HepG2 (cell line): ENCODE measurements around the gene HERC4. TPM values are rescaled to one million over a fixed set of nuclear protein-coding genes. Genes with fewer than 3 reads are reported as not detected.
A peak's percentile ranks its signal among the peaks of the same experiment; 100 is the strongest.

ENCODE experiments used
- ETV5 ChIP-seq: IDR thresholded peaks from 2 replicates; pipeline ENCODE4 v1.6.1; 2018; ENCODE audit warnings: missing biosample characterization, missing genetic modification reagents, inconsistent platforms, borderline replicate concordance
- FOXM1 ChIP-seq: sonication (generic); formaldehyde crosslinking; IDR thresholded peaks from 2 replicates; pipeline ENCODE4 v1.5.0; 2020; ENCODE audit warnings: missing genetic modification reagents
- GATA4 ChIP-seq: sonication (generic); IDR thresholded peaks from 2 replicates; pipeline ENCODE4 v1.6.1; 2016; ENCODE audit warnings: antibody characterized with exemption, low read depth, borderline replicate concordance
- HMG20A ChIP-seq: IDR thresholded peaks from 2 replicates; pipeline ENCODE4 v1.6.1; 2016; ENCODE audit warnings: borderline replicate concordance
- KLF13 ChIP-seq: sonication (generic); formaldehyde crosslinking; IDR thresholded peaks from 2 replicates; pipeline ENCODE4 v1.4.0; 2020; ENCODE audit warnings: mild to moderate bottlenecking, missing genetic modification reagents
- KLF16 ChIP-seq, 2 experiments: sonication (generic) in 1 of 2; formaldehyde crosslinking in 1 of 2; IDR thresholded peaks; 2 replicates each; pipeline versions ENCODE4 v1.6.1 to v1.8.0; 2016 to 2023; ENCODE audit warnings: missing genetic modification reagents in 2 of 2, missing compliant biosample characterization in 1 of 2
- PHF8 ChIP-seq: sonication (generic); formaldehyde crosslinking; IDR thresholded peaks from 2 replicates; pipeline ENCODE4 v1.5.0; 2020; ENCODE audit warnings: missing genetic modification reagents
- POLR2G ChIP-seq: fragments of 200-400 bp; formaldehyde crosslinking; IDR thresholded peaks from 2 replicates; pipeline ENCODE4 v1.6.1; 2018; ENCODE audit warnings: mild to moderate bottlenecking, low read depth, low read length, moderate library complexity
- SOX6 ChIP-seq, 2 experiments: fragments of 450-650 bp in 1 of 2; sonication (generic) in 1 of 2; formaldehyde crosslinking in 1 of 2; IDR thresholded peaks; 2 replicates each; pipeline versions ENCODE4 v1.4.0 to v1.6.1; 2017 to 2020; ENCODE audit warnings: antibody characterized with exemption in 1 of 2, mild to moderate bottlenecking in 1 of 2, missing genetic modification reagents in 1 of 2
- ZNF335 ChIP-seq: sonication (generic); formaldehyde crosslinking; IDR thresholded peaks from 2 replicates; pipeline ENCODE4 v1.4.0; 2020; ENCODE audit warnings: missing genetic modification reagents
- ZNF430 ChIP-seq: sonication (generic); formaldehyde crosslinking; IDR thresholded peaks from 2 replicates; pipeline ENCODE4 v1.9.0; 2021; ENCODE audit warnings: mild to moderate bottlenecking, missing genetic modification reagents
- ZNF598 ChIP-seq: sonication (generic); formaldehyde crosslinking; IDR thresholded peaks from 2 replicates; pipeline ENCODE4 v1.5.1; 2020; ENCODE audit warnings: mild to moderate bottlenecking, missing genetic modification reagents, borderline replicate concordance
- ZNF782 ChIP-seq: sonication (generic); formaldehyde crosslinking; IDR thresholded peaks from 2 replicates; pipeline ENCODE4 v1.4.0; 2020; ENCODE audit warnings: missing genetic modification reagents, mild to moderate bottlenecking, borderline replicate concordance
- polyA plus RNA-seq, 8 experiments: library from polyadenylated mRNA; depleted of rRNA in 3 of 8; stranded (reverse) in 7 of 8; unstranded in 1 of 8; fragments of >200 nt; fragmentation: Illumina TruSeq in 4 of 8; extraction: Trizol in 4 of 8; gene quantifications; 2 replicates each; pipeline versions ENCODE4 v1.2.1 to v1.2.3, GENCODE V29; 2011 to 2016; ENCODE audit warnings: low read depth in 4 of 8, missing spikeins in 1 of 8, mixed read lengths in 1 of 8; ENCODE audit not compliant: insufficient read depth in 1 of 8
- total RNA-seq, 5 experiments: library from RNA; depleted of rRNA; stranded (reverse); fragments of >200 nt; fragmentation: Illumina TruSeq; extraction: Trizol; gene quantifications; 2 replicates each; pipeline ENCODE4 v1.2.3, GENCODE V29; 2016; ENCODE audit warnings: low read depth in 1 of 5
- TF ChIP-seq, protein P1 (sequence below), 2 experiments: sonication (generic) in 1 of 2; formaldehyde crosslinking in 1 of 2; IDR thresholded peaks; 2 replicates each; pipeline versions ENCODE4 v1.4.0 to v1.6.1; 2018 to 2020; ENCODE audit warnings: missing genetic modification reagents in 2 of 2, borderline replicate concordance in 1 of 2, low read depth in 1 of 2, mild to moderate bottlenecking in 1 of 2, missing biosample characterization in 1 of 2
- TF ChIP-seq, protein P2 (sequence below): sonication (generic); formaldehyde crosslinking; IDR thresholded peaks from 2 replicates; pipeline ENCODE4 v1.8.0; 2022; ENCODE audit warnings: missing genetic modification reagents, mild to moderate bottlenecking, borderline replicate concordance
- TF ChIP-seq, protein P3 (sequence below): IDR thresholded peaks from 2 replicates; pipeline ENCODE4 v1.6.1; 2018; ENCODE audit warnings: missing genetic modification reagents, mild to moderate bottlenecking, missing compliant biosample characterization
- TF ChIP-seq, protein P4 (sequence below): sonication (generic); formaldehyde crosslinking; IDR thresholded peaks from 2 replicates; pipeline ENCODE4 v1.8.1; 2023; ENCODE audit warnings: mild to moderate bottlenecking, missing genetic modification reagents
- TF ChIP-seq, protein P5 (sequence below): sonication (generic); formaldehyde crosslinking; IDR thresholded peaks from 2 replicates; pipeline ENCODE4 v1.5.0; 2020; ENCODE audit warnings: mild to moderate bottlenecking, missing genetic modification reagents
- TF ChIP-seq, protein P6 (sequence below): IDR thresholded peaks from 2 replicates; pipeline ENCODE4 v1.6.1; 2016; ENCODE audit warnings: missing genetic modification reagents, missing compliant biosample characterization

The HERC4 gene
- total and polyA plus RNA-seq, 2 of the 13 experiments (the other 11 are each of a cell fraction or from before 2014, with no cell fraction given) = 9.8 to 20.2 TPM

DNA sequence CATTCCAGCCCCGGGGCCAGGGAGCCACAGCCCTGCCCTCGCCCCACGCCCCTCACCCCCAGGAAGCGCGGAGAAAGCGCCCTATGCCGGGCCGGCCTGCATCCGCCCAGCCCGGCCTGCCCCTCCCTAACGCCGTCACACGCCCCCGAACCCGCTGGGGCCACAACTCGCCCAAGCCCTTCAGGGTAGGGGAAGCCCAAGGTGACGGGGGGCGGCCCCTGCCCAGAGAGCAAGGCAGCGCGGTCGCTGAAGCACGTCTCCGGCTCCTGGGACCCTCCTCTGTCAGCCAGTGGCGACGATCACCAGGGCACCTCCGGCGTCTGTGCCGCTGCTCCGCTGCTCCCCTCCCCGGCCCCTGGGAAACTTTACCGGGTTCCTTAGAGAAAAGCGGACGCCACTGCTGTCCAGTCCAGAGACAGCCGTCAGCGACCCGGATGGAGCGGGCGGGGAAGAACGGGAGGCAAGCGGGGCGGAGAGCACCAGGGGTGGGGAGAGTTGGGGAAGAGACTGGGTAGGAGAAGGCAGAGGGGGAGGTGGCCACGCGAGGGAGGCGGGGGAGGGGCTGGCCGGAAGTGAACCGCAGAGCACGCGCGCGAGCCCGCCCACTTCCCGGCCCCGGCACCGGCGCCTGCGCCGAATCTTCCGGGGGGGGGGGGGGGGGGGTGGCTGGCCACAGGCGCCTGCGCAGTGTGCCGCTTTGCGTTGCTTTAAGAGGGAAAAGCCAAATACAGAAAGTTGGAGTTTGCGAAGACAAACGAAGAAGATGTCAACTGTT lies at the start of gene HERC4 (continued):
- TF ChIP-seq, protein P1, sequence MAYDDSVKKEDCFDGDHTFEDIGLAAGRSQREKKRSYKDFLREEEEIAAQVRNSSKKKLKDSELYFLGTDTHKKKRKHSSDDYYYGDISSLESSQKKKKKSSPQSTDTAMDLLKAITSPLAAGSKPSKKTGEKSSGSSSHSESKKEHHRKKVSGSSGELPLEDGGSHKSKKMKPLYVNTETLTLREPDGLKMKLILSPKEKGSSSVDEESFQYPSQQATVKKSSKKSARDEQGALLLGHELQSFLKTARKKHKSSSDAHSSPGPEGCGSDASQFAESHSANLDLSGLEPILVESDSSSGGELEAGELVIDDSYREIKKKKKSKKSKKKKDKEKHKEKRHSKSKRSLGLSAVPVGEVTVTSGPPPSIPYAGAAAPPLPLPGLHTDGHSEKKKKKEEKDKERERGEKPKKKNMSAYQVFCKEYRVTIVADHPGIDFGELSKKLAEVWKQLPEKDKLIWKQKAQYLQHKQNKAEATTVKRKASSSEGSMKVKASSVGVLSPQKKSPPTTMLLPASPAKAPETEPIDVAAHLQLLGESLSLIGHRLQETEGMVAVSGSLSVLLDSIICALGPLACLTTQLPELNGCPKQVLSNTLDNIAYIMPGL (CRISPR knock-in tag; IDR thresholded peaks at IDR 0.05; ENCODE audit: borderline replicate concordance in 1 of 2, low read depth in 1 of 2) = peak; percentile 17 to 84; a peak in 3 of 4 replicates
- TF ChIP-seq, protein P2, sequence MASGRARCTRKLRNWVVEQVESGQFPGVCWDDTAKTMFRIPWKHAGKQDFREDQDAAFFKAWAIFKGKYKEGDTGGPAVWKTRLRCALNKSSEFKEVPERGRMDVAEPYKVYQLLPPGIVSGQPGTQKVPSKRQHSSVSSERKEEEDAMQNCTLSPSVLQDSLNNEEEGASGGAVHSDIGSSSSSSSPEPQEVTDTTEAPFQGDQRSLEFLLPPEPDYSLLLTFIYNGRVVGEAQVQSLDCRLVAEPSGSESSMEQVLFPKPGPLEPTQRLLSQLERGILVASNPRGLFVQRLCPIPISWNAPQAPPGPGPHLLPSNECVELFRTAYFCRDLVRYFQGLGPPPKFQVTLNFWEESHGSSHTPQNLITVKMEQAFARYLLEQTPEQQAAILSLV = 0 out of 2 replicates have a peak, but pooled peaks have one; percentile 47
- no peak for TF ChIP-seq ZNF335 (CRISPR knock-in tag)
- TF ChIP-seq SOX6 (IDR thresholded peaks at IDR 0.05) = no peak
- 0 out of 2 replicates have a peak, but pooled peaks have one; percentile 40 for TF ChIP-seq SOX6 (CRISPR knock-in tag; IDR thresholded peaks at IDR 0.05)
- peak; percentile 91; the same call in 1 of the 2 replicates for TF ChIP-seq ZNF430 (CRISPR knock-in tag)
- peak; percentile 81 for TF ChIP-seq POLR2G
- TF ChIP-seq, protein P3, sequence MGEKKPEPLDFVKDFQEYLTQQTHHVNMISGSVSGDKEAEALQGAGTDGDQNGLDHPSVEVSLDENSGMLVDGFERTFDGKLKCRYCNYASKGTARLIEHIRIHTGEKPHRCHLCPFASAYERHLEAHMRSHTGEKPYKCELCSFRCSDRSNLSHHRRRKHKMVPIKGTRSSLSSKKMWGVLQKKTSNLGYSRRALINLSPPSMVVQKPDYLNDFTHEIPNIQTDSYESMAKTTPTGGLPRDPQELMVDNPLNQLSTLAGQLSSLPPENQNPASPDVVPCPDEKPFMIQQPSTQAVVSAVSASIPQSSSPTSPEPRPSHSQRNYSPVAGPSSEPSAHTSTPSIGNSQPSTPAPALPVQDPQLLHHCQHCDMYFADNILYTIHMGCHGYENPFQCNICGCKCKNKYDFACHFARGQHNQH (CRISPR knock-in tag) = peak; percentile 79; the same call in 1 of the 2 replicates
- TF ChIP-seq FOXM1 (CRISPR knock-in tag) = no peak
- TF ChIP-seq KLF13 (CRISPR knock-in tag) = 0 out of 2 replicates have a peak, but pooled peaks have one; percentile 19
- TF ChIP-seq, protein P4, sequence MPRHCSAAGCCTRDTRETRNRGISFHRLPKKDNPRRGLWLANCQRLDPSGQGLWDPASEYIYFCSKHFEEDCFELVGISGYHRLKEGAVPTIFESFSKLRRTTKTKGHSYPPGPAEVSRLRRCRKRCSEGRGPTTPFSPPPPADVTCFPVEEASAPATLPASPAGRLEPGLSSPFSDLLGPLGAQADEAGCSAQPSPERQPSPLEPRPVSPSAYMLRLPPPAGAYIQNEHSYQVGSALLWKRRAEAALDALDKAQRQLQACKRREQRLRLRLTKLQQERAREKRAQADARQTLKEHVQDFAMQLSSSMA (CRISPR knock-in tag) = no peak
- peak; percentile 64; the same call in 1 of the 2 replicates for TF ChIP-seq ZNF782 (CRISPR knock-in tag)
- peak; percentile 47; the same call in 1 of the 2 replicates for TF ChIP-seq ZNF598 (CRISPR knock-in tag)
- TF ChIP-seq KLF16 (CRISPR knock-in tag; IDR thresholded peaks at IDR 0.05) = peak in 1 of 2 experiments; percentile 80; a peak in 1 of 4 replicates
- TF ChIP-seq HMG20A (CRISPR knock-in tag) = no peak
- TF ChIP-seq, protein P5, sequence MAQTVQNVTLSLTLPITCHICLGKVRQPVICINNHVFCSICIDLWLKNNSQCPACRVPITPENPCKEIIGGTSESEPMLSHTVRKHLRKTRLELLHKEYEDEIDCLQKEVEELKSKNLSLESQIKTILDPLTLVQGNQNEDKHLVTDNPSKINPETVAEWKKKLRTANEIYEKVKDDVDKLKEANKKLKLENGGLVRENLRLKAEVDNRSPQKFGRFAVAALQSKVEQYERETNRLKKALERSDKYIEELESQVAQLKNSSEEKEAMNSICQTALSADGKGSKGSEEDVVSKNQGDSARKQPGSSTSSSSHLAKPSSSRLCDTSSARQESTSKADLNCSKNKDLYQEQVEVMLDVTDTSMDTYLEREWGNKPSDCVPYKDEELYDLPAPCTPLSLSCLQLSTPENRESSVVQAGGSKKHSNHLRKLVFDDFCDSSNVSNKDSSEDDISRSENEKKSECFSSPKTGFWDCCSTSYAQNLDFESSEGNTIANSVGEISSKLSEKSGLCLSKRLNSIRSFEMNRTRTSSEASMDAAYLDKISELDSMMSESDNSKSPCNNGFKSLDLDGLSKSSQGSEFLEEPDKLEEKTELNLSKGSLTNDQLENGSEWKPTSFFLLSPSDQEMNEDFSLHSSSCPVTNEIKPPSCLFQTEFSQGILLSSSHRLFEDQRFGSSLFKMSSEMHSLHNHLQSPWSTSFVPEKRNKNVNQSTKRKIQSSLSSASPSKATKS (CRISPR knock-in tag) = peak; percentile 69; the same call in 1 of the 2 replicates
- TF ChIP-seq PHF8 (CRISPR knock-in tag) = peak; percentile 92
- TF ChIP-seq GATA4 = 0 out of 2 replicates have a peak, but pooled peaks have one; percentile 41
- TF ChIP-seq, protein P6, sequence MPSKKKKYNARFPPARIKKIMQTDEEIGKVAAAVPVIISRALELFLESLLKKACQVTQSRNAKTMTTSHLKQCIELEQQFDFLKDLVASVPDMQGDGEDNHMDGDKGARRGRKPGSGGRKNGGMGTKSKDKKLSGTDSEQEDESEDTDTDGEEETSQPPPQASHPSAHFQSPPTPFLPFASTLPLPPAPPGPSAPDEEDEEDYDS (CRISPR knock-in tag) = peak; percentile 24; the same call in 1 of the 2 replicates
- TF ChIP-seq ETV5 (CRISPR knock-in tag) = peak; percentile 48
